MCF 10A (cell line): ENCODE results near the gene C9orf50. TPM values are rescaled to one million over a fixed set of nuclear protein-coding genes. Genes with fewer than 3 reads are reported as not detected.

ENCODE experiments used
- BruUV-seq: library from RNA; stranded (reverse); fragments of 400-500 nt; replicated peaks from 2 replicates; lab custom pipeline; 2021; lab: Mats Ljungman, UMichigan
- CTCF ChIA-PET: fragments of 300-600 bp; sonication (Branson Sonifier 250); formaldehyde crosslinking; extraction: SDS; loops from one replicate; lab custom pipeline; 2021; ENCODE audit warnings: antibody characterized with exemption, inconsistent platforms; lab: Yijun Ruan, JAX
- POLR2A ChIA-PET: fragments of 300-600, 350-650 bp; sonication (Branson Sonifier 250); formaldehyde crosslinking; extraction: SDS; loops from one replicate; lab custom pipeline; 2020; ENCODE audit warnings: antibody characterized with exemption, inconsistent platforms; lab: Yijun Ruan, JAX
- DNase-seq: peaks from one replicate; pipeline ENCODE4 v3.0.0-alpha.2; 2018; ENCODE audit not compliant: unreplicated experiment
- H3K27ac Mint-ChIP-seq: one replicate; pipeline ENCODE4 v1.8.0; 2022; ENCODE audit warnings: mild to moderate bottlenecking, low read depth, mixed read lengths; ENCODE audit not compliant: unreplicated experiment
- H3K27me3 Mint-ChIP-seq: one replicate; pipeline ENCODE4 v1.8.0; 2022; ENCODE audit warnings: mixed read lengths; ENCODE audit not compliant: insufficient read depth, unreplicated experiment
- H3K36me3 Mint-ChIP-seq: one replicate; pipeline ENCODE4 v1.8.0; 2022; ENCODE audit warnings: mild to moderate bottlenecking, moderate library complexity, mixed read lengths; ENCODE audit not compliant: insufficient read depth, unreplicated experiment
- H3K4me1 Mint-ChIP-seq: one replicate; pipeline ENCODE4 v1.8.0; 2022; ENCODE audit warnings: mixed read lengths; ENCODE audit not compliant: insufficient read depth, unreplicated experiment
- H3K4me3 Mint-ChIP-seq: one replicate; pipeline ENCODE4 v1.8.0; 2022; ENCODE audit warnings: mild to moderate bottlenecking, moderate library complexity, mixed read lengths; ENCODE audit not compliant: unreplicated experiment
- H3K9me3 Mint-ChIP-seq: one replicate; pipeline ENCODE4 v1.8.0; 2022; ENCODE audit warnings: mixed read lengths; ENCODE audit not compliant: unreplicated experiment
- CTCF ChIP-seq: fragments of 200-600 bp; IDR thresholded peaks from one replicate; pipeline ENCODE4 v1.8.0; 2022; ENCODE audit warnings: antibody characterized with exemption, mild to moderate bottlenecking; ENCODE audit not compliant: unreplicated experiment
- intact Hi-C: fragments of 100-400 bp; cut with micrococcal nuclease; formaldehyde crosslinking; loops from 2 replicates; pipeline ENCODE4 v1.14.1; 2022
- total RNA-seq: library from RNA; stranded (reverse); gene quantifications from 2 replicates; pipeline ENCODE4 v1.2.3, GENCODE V29; 2022

Gene C9orf50
- total RNA-seq, 1 experiment from 2014 or later: not detected

GRCh38 chr9:129656795-129657390, 36.0 kb upstream of the C9orf50 start:
- ChIA-PET POLR2A (interaction anchor here (0.9 kb wide), 1 partner anchor 121 kb away, joined by 4 read pairs; no protein-coding TSS in a partner anchor), CTCF (interaction anchor here (0.6 to 1.2 kb wide), 5 partner anchors 69 to 242 kb away, joined by 3 to 6 read pairs (median 4); no protein-coding TSS in a partner anchor)
- Mint-ChIP-seq H3K4me3 (no peak overlapping the region), H3K36me3 (no peaks in the 10 kb centered on the region), H3K27ac (no peak overlapping the region), H3K27me3 (no peaks in the 10 kb centered on the region), H3K4me1 (peaks cover 5% of the 10 kb centered on the region), H3K9me3 (no peaks in the 10 kb centered on the region)
- TF ChIP-seq CTCF: no peak
- DNase-seq: peak; percentile 64
- BruUV-seq: no TSS peak
- intact Hi-C loops: no loop called here

- intact Hi-C loops: no loop called here
Observed at GRCh38 chr9:129655696-129656095, 34.8 kb upstream of the C9orf50 start.

GRCh38 chr9:129655154-129655553, 34.3 kb upstream of the C9orf50 start:
- DNase-seq: no peak
- no TSS peak for BruUV-seq
- ChIA-PET CTCF (no interaction called here), POLR2A (no interaction called here)
- no peaks in the 10 kb centered on the region for H3K27me3 Mint-ChIP-seq
- intact Hi-C loops: no loop called here
- H3K4me1 Mint-ChIP-seq: peaks cover 11% of the 10 kb centered on the region
- no peaks in the 10 kb centered on the region for H3K9me3 Mint-ChIP-seq
- TF ChIP-seq CTCF: no peak
- no peaks in the 10 kb centered on the region for H3K36me3 Mint-ChIP-seq
- H3K27ac Mint-ChIP-seq: no peak overlapping the region
- H3K4me3 Mint-ChIP-seq: no peak overlapping the region

More at GRCh38 chr9:129655696-129656095, 34.8 kb upstream of the C9orf50 start:
- Mint-ChIP-seq H3K4me3 (no peak overlapping the region), H3K9me3 (no peaks in the 10 kb centered on the region), H3K36me3 (no peaks in the 10 kb centered on the region), H3K4me1 (peaks cover 5% of the 10 kb centered on the region), H3K27ac (peak overlapping the region; percentile 3), H3K27me3 (no peaks in the 10 kb centered on the region)
- no TSS peak for BruUV-seq
- CTCF ChIA-PET: interaction anchor here (1.1 to 1.2 kb wide), 2 partner anchors 70 to 135 kb away, joined by 4 to 6 read pairs; no protein-coding TSS in a partner anchor
- POLR2A ChIA-PET: interaction anchor here (0.6 kb wide), 1 partner anchor 655 kb away, joined by 3 read pairs; no protein-coding TSS in a partner anchor
- no peak for TF ChIP-seq CTCF
- no peak for DNase-seq

DNA sequence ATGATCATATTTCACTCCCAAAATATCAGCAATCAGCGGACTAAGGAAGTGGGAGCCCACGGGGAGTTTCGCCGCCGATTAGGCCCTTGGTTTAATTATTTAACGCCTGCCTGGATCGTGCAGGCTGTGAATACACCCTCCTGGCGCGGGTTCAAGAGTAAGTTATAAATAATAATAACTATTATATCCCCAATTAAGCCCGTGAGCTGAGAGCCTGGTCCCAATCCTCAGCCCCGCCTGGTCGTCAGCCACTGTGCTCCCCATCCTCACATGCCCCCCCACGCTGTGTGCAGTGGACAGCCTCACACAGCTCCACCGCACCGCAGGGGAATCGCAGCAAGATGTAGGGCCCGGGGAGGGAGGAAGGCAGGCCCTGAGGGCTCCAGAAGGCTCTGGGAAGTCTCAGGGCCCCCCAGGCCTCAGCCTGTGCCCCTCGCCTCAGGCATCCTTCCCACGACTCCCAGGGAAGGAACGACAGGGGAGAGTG, 33.7 kb upstream of the C9orf50 start:
- Mint-ChIP-seq H3K36me3 (no peaks in the 10 kb centered on the region), H3K27ac (no peak overlapping the region), H3K27me3 (no peaks in the 10 kb centered on the region), H3K9me3 (no peaks in the 10 kb centered on the region), H3K4me1 (peaks cover 13% of the 10 kb centered on the region), H3K4me3 (no peak overlapping the region)
- CTCF ChIA-PET: no interaction called here
- DNase-seq: no peak
- POLR2A ChIA-PET: no interaction called here
- TF ChIP-seq CTCF: no peak
- no TSS peak for BruUV-seq
- intact Hi-C loops: no loop called here
